ENCODE data around the gene RMDN2. TPM values are rescaled to one million over a fixed set of nuclear protein-coding genes. Genes with fewer than 3 reads are reported as not detected.
"Not testable (repeated sequence)": the region's sequence is repeated elsewhere in the genome, so short reads cannot be mapped to it uniquely, and the experiment has no call there.

Gene RMDN2
- total RNA-seq, 2 donors from 2014 or later, result 10.4 to 11.5 TPM

DNA sequence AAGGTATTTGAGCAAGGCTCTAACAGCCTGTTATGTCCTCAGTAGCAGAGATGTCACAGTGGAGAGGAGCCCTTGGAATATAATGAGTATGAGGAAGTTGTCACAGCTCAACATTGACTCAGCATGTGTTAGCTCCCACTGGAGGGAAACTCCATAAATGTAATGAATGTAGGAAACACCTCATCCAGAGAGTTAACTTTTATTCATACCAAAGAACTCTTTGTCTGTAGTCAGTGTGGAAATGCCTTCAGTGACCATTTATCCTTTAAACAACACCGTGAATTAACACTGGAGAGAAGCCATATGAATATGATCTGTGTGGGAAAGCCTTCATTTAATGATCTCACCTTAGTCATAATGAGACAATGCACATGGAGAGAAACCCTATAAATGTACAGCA lies 91.1 kb downstream of the RMDN2 start:
- intact Hi-C loops (cut with DNase I), result no loop called here
- 78% methylated on average over 1 of the region's 1 CpG for WGBS, 2 donors
- no peak overlapping the region for H3K4me3 ChIP-seq
- H3K9me3 ChIP-seq, result no peaks in the 10 kb centered on the region
- H3K36me3 ChIP-seq (replicated peaks in 1 of 2; ENCODE audit: insufficient read depth in 1 of 2, low read depth in 2 of 2), result no peaks in the 10 kb centered on the region
- H3K4me1 ChIP-seq, result no peaks in the 10 kb centered on the region
- ATAC-seq, result no peak
- H3K27ac ChIP-seq, result no peak overlapping the region
- no peak for TF ChIP-seq POLR2A (IDR thresholded peaks at IDR 0.05)
- TF ChIP-seq, protein P1, sequence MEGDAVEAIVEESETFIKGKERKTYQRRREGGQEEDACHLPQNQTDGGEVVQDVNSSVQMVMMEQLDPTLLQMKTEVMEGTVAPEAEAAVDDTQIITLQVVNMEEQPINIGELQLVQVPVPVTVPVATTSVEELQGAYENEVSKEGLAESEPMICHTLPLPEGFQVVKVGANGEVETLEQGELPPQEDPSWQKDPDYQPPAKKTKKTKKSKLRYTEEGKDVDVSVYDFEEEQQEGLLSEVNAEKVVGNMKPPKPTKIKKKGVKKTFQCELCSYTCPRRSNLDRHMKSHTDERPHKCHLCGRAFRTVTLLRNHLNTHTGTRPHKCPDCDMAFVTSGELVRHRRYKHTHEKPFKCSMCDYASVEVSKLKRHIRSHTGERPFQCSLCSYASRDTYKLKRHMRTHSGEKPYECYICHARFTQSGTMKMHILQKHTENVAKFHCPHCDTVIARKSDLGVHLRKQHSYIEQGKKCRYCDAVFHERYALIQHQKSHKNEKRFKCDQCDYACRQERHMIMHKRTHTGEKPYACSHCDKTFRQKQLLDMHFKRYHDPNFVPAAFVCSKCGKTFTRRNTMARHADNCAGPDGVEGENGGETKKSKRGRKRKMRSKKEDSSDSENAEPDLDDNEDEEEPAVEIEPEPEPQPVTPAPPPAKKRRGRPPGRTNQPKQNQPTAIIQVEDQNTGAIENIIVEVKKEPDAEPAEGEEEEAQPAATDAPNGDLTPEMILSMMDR (IDR thresholded peaks at IDR 0.05), result no peak
- H3K27me3 ChIP-seq, result no peaks in the 10 kb centered on the region
- no peak for DNase-seq

DNA sequence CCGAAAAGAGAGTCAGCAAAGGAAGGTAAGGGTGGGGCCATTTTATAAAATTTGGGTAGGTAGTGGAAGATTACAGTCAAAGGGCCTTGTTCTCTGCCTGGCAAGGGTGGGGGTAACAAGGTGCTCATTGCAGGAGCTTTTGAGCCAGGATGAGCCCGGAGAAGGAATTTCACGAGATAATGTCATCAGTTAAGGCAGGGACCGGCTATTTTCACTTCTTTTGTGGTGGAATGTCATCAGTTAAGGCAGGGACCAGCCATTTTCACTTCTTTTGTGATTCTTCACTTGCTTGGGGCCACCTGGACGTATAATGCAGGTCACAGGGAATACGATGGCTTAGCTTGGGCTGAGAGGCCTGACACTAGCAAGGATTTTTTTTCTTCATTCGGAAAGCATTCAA lies 92.7 kb downstream of the RMDN2 start:
- no peak overlapping the region for H3K27ac ChIP-seq
- ATAC-seq (no peak), DNase-seq (no peak)
- H3K4me1 ChIP-seq, result no peaks in the 10 kb centered on the region
- intact Hi-C loops (cut with DNase I), result no loop called here
- H3K36me3 ChIP-seq (replicated peaks in 1 of 2; ENCODE audit: insufficient read depth in 1 of 2, low read depth in 2 of 2), result no peaks in the 10 kb centered on the region
- no peaks in the 10 kb centered on the region for H3K27me3 ChIP-seq
- no peaks in the 10 kb centered on the region for H3K9me3 ChIP-seq
- TF ChIP-seq, protein P1 (IDR thresholded peaks at IDR 0.05), result no peak
- no peak for TF ChIP-seq POLR2A (IDR thresholded peaks at IDR 0.05)
- 81 to 92% methylated on average over 7 of the region's 7 CpGs for WGBS, 2 donors
- H3K4me3 ChIP-seq, result no peak overlapping the region

DNA sequence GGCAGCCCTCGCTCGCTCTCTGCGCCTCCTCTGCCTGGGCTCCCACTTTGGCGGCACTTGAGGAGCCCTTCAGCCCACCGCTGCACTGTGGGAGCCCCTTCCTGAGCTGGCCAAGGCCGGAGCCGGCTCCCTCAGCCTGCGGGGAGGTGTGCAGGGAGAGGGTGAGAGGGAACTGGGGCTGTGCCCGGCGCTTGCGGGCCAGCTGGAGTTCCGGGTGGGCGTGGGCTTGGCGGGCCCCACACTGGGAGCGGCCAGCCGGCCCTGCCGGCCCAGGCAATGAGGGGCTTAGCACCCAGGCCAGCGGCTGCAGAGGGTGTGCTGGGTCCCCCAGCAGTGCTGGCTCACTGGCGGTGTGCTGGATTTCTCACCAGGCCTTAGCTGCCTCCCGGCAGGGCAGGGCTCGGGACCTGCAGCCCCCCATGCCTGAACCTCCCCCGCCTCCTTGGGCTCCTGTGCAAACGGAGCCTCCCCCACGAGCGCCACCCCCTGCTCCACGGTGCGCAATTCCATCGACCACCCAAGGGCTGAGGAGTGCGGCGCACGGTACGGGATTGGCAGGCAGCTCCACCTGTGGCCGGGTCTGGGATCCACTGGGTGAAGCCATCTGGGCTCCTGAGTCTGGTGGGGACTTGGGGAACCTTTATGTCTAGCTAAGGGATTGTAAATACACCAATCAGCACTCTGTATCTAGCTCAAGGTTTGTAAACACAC lies 95.4 kb downstream of the RMDN2 start:
- H3K27ac ChIP-seq; ATAC-seq; H3K4me1 ChIP-seq; H3K27me3 ChIP-seq; H3K9me3 ChIP-seq; H3K36me3 ChIP-seq (replicated peaks in 1 of 2; ENCODE audit: insufficient read depth in 1 of 2, low read depth in 2 of 2); DNase-seq; H3K4me3 ChIP-seq; intact Hi-C loops (cut with DNase I): not testable (repeated sequence)
- 96 to 97% methylated on average over 15 to 29 of the region's 33 CpGs for WGBS, 2 donors

DNA sequence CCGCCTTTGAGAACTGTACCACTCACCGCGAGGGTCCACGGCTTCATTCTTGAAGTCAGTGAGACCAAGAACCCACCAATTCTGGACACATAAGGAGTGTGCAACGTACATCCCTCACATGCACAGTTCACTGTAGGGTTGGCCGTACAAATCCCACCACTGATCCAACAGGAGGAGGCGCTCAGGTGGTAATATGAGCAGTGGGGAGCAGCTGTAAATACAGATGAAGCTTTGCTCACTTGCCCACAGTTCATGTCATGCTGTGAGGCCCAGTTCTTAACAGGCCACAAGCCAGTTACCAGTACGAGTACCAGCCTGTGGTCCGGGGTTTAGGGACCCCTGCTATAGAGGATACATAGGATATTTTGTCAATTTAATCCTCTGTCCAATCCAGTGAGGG lies 96.5 kb downstream of the RMDN2 start:
- Histone ChIP-seq H3K9me3 (no peaks in the 10 kb centered on the region), H3K27ac (no peak overlapping the region), H3K4me3 (no peak overlapping the region), H3K4me1 (no peaks in the 10 kb centered on the region), H3K27me3 (no peaks in the 10 kb centered on the region), H3K36me3 (replicated peaks in 1 of 2; ENCODE audit: insufficient read depth in 1 of 2, low read depth in 2 of 2) (no peaks in the 10 kb centered on the region)
- DNase-seq (no peak), ATAC-seq (no peak)
- no peak for TF ChIP-seq POLR2A (IDR thresholded peaks at IDR 0.05)
- intact Hi-C loops (cut with DNase I), result no loop called here
- 85 to 90% methylated on average over 9 of the region's 9 CpGs for WGBS, 2 donors

DNA sequence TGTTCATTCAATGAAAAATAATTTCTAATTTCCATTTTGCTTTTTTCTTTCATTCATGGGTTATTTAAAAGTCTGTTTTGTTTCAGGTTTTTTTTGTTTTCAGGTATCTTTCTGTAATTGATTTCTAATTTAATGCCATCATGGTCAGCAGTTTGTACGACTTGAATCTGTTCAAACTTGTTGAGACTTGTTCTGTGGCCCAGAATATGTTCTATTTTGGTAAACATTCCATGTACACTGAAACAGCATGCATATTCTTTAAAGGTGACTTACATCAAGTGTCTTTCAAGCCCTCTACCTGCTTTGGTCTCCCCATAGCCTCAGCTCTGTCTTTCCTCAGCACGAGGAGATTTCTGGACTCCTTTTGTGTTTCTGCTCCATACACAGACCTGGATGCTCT lies 101.8 kb downstream of the RMDN2 start:
- intact Hi-C loops (cut with DNase I), result no loop called here
- TF ChIP-seq POLR2A (IDR thresholded peaks at IDR 0.05), result no peak
- TF ChIP-seq, protein P1 (IDR thresholded peaks at IDR 0.05), result no peak
- DNase-seq (no peak), ATAC-seq (no peak)
- Histone ChIP-seq H3K4me3 (no peak overlapping the region), H3K9me3 (no peaks in the 10 kb centered on the region), H3K27me3 (no peaks in the 10 kb centered on the region), H3K4me1 (no peaks in the 10 kb centered on the region), H3K27ac (no peak overlapping the region), H3K36me3 (replicated peaks in 1 of 2; ENCODE audit: insufficient read depth in 1 of 2, low read depth in 2 of 2) (no peaks in the 10 kb centered on the region)
- WGBS, 2 donors, result 66 to 71% methylated on average over 2 of the region's 2 CpGs

DNA sequence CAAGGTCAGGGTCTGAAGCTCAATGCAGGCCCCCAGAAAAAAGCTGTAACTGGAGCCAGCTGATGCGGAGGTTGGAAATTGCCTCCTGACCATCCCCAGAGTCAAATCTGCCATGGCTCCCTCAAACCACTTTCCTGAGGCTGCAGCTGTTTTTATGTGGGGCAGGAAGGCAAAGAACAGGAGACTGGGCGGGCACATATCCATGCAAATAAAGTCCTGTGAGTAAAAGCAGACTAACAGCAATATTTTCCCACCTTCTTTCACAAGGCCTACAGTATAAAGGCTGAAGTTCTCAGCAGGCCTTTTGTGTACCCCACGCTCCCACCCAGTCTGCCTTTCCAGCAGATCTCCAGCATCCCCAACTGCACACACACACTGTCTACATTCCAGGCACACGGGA lies 103.7 kb downstream of the RMDN2 start:
- intact Hi-C loops (cut with DNase I), result no loop called here
- no peak overlapping the region for H3K27ac ChIP-seq
- no peaks in the 10 kb centered on the region for H3K4me1 ChIP-seq
- no peaks in the 10 kb centered on the region for H3K27me3 ChIP-seq
- H3K9me3 ChIP-seq, result no peaks in the 10 kb centered on the region
- ATAC-seq (no peak), DNase-seq (no peak)
- TF ChIP-seq POLR2A (IDR thresholded peaks at IDR 0.05), result no peak
- TF ChIP-seq, protein P1 (IDR thresholded peaks at IDR 0.05), result no peak
- WGBS, 2 donors, result 89 to 90% methylated on average over 4 of the region's 4 CpGs
- H3K36me3 ChIP-seq (replicated peaks in 1 of 2; ENCODE audit: insufficient read depth in 1 of 2, low read depth in 2 of 2), result no peaks in the 10 kb centered on the region
- no peak overlapping the region for H3K4me3 ChIP-seq

Measured in body of pancreas (tissue), 4 donors.